ENCODE measurements around the gene YIF1A. TPM values are rescaled to one million over a fixed set of nuclear protein-coding genes. Genes with fewer than 3 reads are reported as not detected.
A peak's percentile ranks its signal among the peaks of the same experiment; 100 is the strongest.

The YIF1A gene
- total RNA-seq, 1 experiment from 2014 or later, result 54.7 TPM

GRCh38 chr11:66267379-66268243 lies 21.3 kb downstream of the YIF1A start:
- ChIA-PET CTCF (interaction anchor here (0.5 to 2.6 kb wide), 6 partner anchors 12 to 118 kb away, joined by 3 to 9 read pairs (median 6); partner anchors contain the start of gene YIF1A), POLR2A (interaction anchor here (0.6 to 2.3 kb wide), 7 partner anchors 13 to 1781 kb away, joined by 3 to 18 read pairs (median 4); partner anchors contain the start of genes MRPL11 and YIF1A), RAD21 (ENCODE audit: low non-redundant PET in 1 of 2, low total read pairs in 2 of 2, uncharacterized antibody in 2 of 2, unreplicated experiment in 2 of 2) (no interaction called here)
- Histone ChIP-seq H3K9ac (ENCODE audit: low read length) (peak overlapping the region; percentile 85), H3K9me3 (ENCODE audit: control insufficient read depth in 1 of 2, insufficient read depth in 1 of 2, low read depth in 1 of 2, low read length in 2 of 2) (no peaks in the 10 kb centered on the region), H4K20me1 (ENCODE audit: insufficient read depth) (no peaks in the 10 kb centered on the region), H3K4me1 (ENCODE audit: control insufficient read depth in 1 of 2, insufficient read depth in 2 of 2, low read length in 2 of 2) (peaks cover 6 to 26% of the 10 kb centered on the region in 2 experiments), H3K4me2 (ENCODE audit: low read length) (peak overlapping the region; percentile 70), H3K4me3 (replicated peaks in 1 of 2; ENCODE audit: low read depth in 1 of 2, low read length in 2 of 2) (peak overlapping the region; percentile 93 to 99), H3K27ac (ENCODE audit: low read depth, low read length) (peak overlapping the region; percentile 69), H3K79me2 (ENCODE audit: insufficient read depth, low read length) (peaks cover 31% of the 10 kb centered on the region), H2AFZ (ENCODE audit: low read depth, low read length, poor library complexity, severe bottlenecking) (no peak overlapping the region), H3K9me2 (ENCODE audit: insufficient read depth) (no peaks in the 10 kb centered on the region), H3K36me3 (ENCODE audit: control insufficient read depth in 1 of 2, insufficient read depth in 2 of 2, low read length in 2 of 2) (peaks cover 12 to 14% of the 10 kb centered on the region in 2 experiments; a peak in 3 of 4 replicates), H3K27me3 (ENCODE audit: insufficient read depth, low read length) (no peaks in the 10 kb centered on the region)
- intact Hi-C loops (cut with micrococcal nuclease), result no loop called here
- TSS peak; percentile 84 for BruUV-seq (replicated peaks)
- no peak for TF ChIP-seq FOSL1 (IDR thresholded peaks at IDR 0.05; ENCODE audit: low read depth)
- TF ChIP-seq CBX3 (IDR thresholded peaks at IDR 0.05; ENCODE audit: low read depth), result no peak
- peak; percentile 84 for TF ChIP-seq ZBTB33 (IDR thresholded peaks at IDR 0.05; ENCODE audit: extremely low read depth, insufficient replicate concordance, low read length)
- TF ChIP-seq ZFX (IDR thresholded peaks at IDR 0.05), result peak; percentile 55
- TF ChIP-seq POLR2A (IDR thresholded peaks at IDR 0.05; ENCODE audit: borderline replicate concordance, extremely low read depth, insufficient read depth, insufficient read length), result peak; percentile 15
- peak; percentile 48; the same call in 1 of the 2 replicates for TF ChIP-seq POLR2AphosphoS5 (IDR thresholded peaks at IDR 0.05; ENCODE audit: low read depth, low read length)
- 0 out of 6 replicates have a peak, but pooled peaks of 1 of the 3 experiments have one; percentile 16 for TF ChIP-seq CTCF (IDR thresholded peaks at IDR 0.05 in 2 of 3, conservative IDR thresholded peaks at IDR 0.05 in 1 of 3; ENCODE audit: borderline replicate concordance in 1 of 3, insufficient read depth in 1 of 3, low read depth in 2 of 3, low read length in 2 of 3)
- DNase-seq (ENCODE audit: low read depth, low spot score) (peak; percentile 69), ATAC-seq (peak; percentile 74)

Data from HCT116 (cell line).